ENCODE results near the gene ARL15.

The ARL15 gene

DNA sequence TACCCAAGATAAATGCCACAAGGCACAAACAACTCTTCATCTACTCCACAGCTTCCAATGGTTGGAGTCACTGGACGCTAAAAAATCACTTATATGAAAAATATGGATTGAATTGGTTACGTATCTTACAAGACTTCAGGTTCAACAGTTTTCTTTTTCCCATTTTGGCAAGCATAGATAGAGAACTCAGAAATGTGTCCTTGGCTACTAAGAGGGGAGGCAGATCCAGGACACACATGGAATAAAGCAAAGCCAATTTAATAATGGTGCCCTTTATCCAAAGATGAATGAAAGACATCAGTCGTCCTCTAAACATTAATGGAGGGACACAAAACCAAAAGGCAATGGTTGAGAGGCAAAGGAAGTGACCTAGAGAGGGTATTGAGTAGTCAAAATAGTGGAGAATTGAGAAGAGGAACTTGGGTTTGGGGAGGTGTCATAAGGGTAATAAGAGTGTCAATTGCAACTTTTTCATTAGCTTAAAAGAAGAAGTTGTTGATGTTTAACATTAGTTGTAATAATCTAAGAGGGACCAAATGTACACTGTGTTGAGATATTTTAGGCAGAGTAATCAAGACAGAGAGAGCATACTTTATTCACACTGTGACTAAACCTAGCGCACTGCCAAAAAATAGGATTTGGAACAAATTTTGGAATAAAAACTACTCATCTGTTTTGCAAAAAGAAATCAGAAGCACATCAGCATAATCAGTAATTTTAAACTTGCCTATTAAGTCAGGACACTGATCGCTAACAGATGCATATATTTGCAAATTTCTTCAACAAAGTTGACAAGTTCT, 308.2 kb downstream of the ARL15 start:
- Histone ChIP-seq H3K9me3 (ENCODE audit: control insufficient read depth in 2 of 2, low read length in 2 of 2) (no peaks in the 10 kb centered on the region), H3K27me3 (ENCODE audit: control insufficient read depth in 2 of 2, insufficient read depth in 2 of 2, low read length in 2 of 2) (no peaks in the 10 kb centered on the region), H3K4me3 (ENCODE audit: low read length in 2 of 2) (no peak overlapping the region), H3K9ac (ENCODE audit: low read depth in 1 of 2, low read length in 2 of 2) (no peak overlapping the region), H3K27ac (ENCODE audit: low read depth in 2 of 2, low read length in 2 of 2) (no peak overlapping the region), H3K4me1 (ENCODE audit: control insufficient read depth in 2 of 2, insufficient read depth in 2 of 2, low read length in 2 of 2) (no peaks in the 10 kb centered on the region), H3K36me3 (ENCODE audit: control insufficient read depth in 2 of 2, insufficient read depth in 2 of 2, low read length in 2 of 2) (no peaks in the 10 kb centered on the region)

DNA sequence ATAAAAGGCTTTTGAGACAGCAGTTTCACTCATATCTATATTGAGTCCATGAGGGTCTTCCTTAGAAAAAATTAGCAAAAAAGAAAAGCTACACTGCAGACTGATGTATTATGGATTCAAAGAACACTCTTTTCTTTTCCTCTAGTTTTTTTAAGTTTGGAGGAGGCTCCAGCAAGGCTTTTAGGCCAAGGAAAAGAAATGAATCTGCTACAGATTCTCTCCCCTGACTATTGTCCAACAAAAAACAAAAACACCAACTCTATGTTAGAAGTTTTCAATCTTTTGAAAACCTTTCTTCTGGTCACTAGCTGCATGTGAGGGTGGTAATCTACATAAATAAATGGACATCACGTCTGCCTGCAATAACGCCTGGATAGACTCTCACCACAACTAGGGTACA, 310.4 kb downstream of the ARL15 start:
- Histone ChIP-seq H3K9ac (ENCODE audit: low read depth in 1 of 2, low read length in 2 of 2) (no peak overlapping the region), H3K4me1 (ENCODE audit: control insufficient read depth in 2 of 2, insufficient read depth in 2 of 2, low read length in 2 of 2) (no peaks in the 10 kb centered on the region), H3K36me3 (ENCODE audit: control insufficient read depth in 2 of 2, insufficient read depth in 2 of 2, low read length in 2 of 2) (no peaks in the 10 kb centered on the region), H3K4me3 (ENCODE audit: low read length in 2 of 2) (no peak overlapping the region), H3K27me3 (ENCODE audit: control insufficient read depth in 2 of 2, insufficient read depth in 2 of 2, low read length in 2 of 2) (no peaks in the 10 kb centered on the region), H3K27ac (ENCODE audit: low read depth in 2 of 2, low read length in 2 of 2) (no peak overlapping the region), H3K9me3 (ENCODE audit: control insufficient read depth in 2 of 2, low read length in 2 of 2) (no peaks in the 10 kb centered on the region)

DNA sequence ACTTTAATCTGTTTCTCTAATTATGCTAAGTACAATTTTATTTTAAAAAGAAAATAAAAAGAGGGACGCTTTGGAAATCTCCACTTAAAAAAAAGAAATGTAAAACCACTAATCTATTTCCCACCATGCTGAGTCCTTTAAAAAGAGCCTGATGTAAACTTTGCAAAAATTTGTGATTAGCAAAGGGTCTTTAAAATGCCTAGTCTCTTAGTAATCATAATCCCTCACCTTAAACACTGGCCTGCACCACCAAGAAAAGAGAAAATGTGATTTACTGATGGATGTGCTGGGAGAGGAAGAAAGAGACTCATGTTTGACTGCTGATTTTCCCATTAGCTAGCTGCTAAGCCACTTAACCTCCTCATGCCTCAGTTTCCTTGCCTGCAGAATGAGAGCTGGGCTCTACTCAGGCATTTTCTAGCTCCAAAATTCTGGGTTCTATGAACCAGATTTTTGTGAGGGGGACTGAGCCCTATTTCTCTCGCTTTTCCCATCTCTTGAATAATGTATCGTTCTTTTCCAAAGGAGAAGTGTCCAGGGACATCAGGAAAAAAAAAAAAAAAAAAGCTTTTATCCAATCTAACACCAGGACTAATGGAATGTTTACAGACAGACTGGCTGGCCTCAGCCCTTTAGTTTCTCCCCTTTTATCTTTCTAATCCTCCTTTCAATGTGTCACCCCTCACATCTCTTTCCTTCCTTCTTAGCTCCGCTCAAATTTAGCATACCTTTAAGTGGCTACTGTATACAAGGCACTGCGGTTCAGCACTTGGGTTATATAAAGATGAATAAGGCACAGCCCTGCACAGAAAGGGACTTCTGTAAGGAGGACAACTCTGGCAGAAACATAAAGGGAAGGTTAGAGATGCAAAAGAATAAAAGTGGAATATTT, 312.4 kb downstream of the ARL15 start:
- Histone ChIP-seq H3K4me3 (ENCODE audit: low read length in 2 of 2) (no peak overlapping the region), H3K4me1 (ENCODE audit: control insufficient read depth in 2 of 2, insufficient read depth in 2 of 2, low read length in 2 of 2) (no peaks in the 10 kb centered on the region), H3K27me3 (ENCODE audit: control insufficient read depth in 2 of 2, insufficient read depth in 2 of 2, low read length in 2 of 2) (no peaks in the 10 kb centered on the region), H3K9me3 (ENCODE audit: control insufficient read depth in 2 of 2, low read length in 2 of 2) (no peaks in the 10 kb centered on the region), H3K36me3 (ENCODE audit: control insufficient read depth in 2 of 2, insufficient read depth in 2 of 2, low read length in 2 of 2) (no peaks in the 10 kb centered on the region), H3K27ac (ENCODE audit: low read depth in 2 of 2, low read length in 2 of 2) (no peak overlapping the region), H3K9ac (ENCODE audit: low read depth in 1 of 2, low read length in 2 of 2) (no peak overlapping the region)

DNA sequence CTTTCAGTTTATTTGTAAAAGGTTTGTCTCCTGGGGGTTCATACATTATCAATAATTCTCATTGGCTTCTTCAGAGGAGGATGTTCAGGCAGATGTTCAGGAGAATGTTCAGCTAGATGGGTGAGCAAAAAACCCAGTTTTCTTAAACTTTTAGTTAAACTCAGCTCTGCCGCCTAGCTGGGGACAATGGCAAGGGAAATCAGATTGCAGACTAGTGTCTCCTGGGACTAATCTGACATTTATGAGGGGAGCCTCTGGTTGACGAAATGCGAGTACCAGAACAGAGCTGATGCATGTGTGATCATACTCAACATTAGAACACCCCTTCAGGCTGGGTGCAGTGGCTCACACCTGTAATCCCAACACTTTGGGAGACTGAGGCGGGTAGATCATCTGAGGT, 314.4 kb downstream of the ARL15 start:
- no peak overlapping the region for H3K27ac ChIP-seq (ENCODE audit: low read depth in 2 of 2, low read length in 2 of 2)
- no peaks in the 10 kb centered on the region for H3K36me3 ChIP-seq (ENCODE audit: control insufficient read depth in 2 of 2, insufficient read depth in 2 of 2, low read length in 2 of 2)
- H3K4me1 ChIP-seq (ENCODE audit: control insufficient read depth in 2 of 2, insufficient read depth in 2 of 2, low read length in 2 of 2), result no peaks in the 10 kb centered on the region
- no peak overlapping the region for H3K9ac ChIP-seq (ENCODE audit: low read depth in 1 of 2, low read length in 2 of 2)
- no peaks in the 10 kb centered on the region for H3K9me3 ChIP-seq (ENCODE audit: control insufficient read depth in 2 of 2, low read length in 2 of 2)
- no peaks in the 10 kb centered on the region for H3K27me3 ChIP-seq (ENCODE audit: control insufficient read depth in 2 of 2, insufficient read depth in 2 of 2, low read length in 2 of 2)
- H3K4me3 ChIP-seq (ENCODE audit: low read length in 2 of 2), result no peak overlapping the region

DNA sequence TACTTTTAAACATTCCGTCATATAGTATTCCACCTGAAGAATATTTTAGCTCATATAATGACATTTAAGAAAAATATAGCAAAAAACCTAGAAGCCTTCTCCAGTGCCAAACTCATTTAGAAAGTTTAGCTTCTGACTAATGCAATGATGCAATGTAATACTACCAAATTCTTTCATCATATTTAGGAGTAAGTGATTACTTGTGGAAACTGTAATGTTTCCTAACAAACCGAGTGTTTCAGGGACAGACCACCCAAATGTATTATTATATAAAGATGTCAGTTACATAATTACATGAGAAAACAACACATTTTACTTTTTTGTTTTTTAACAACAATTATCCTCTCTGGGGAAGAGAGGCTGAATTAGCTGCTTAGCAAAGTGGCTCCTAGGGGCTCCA, 316.2 kb downstream of the ARL15 start:
- no peaks in the 10 kb centered on the region for H3K9me3 ChIP-seq (ENCODE audit: control insufficient read depth in 2 of 2, low read length in 2 of 2)
- no peaks in the 10 kb centered on the region for H3K4me1 ChIP-seq (ENCODE audit: control insufficient read depth in 2 of 2, insufficient read depth in 2 of 2, low read length in 2 of 2)
- no peak overlapping the region for H3K4me3 ChIP-seq (ENCODE audit: low read length in 2 of 2)
- no peak overlapping the region for H3K9ac ChIP-seq (ENCODE audit: low read depth in 1 of 2, low read length in 2 of 2)
- H3K27me3 ChIP-seq (ENCODE audit: control insufficient read depth in 2 of 2, insufficient read depth in 2 of 2, low read length in 2 of 2), result no peaks in the 10 kb centered on the region
- H3K36me3 ChIP-seq (ENCODE audit: control insufficient read depth in 2 of 2, insufficient read depth in 2 of 2, low read length in 2 of 2), result no peaks in the 10 kb centered on the region
- H3K27ac ChIP-seq (ENCODE audit: low read depth in 2 of 2, low read length in 2 of 2), result no peak overlapping the region

DNA sequence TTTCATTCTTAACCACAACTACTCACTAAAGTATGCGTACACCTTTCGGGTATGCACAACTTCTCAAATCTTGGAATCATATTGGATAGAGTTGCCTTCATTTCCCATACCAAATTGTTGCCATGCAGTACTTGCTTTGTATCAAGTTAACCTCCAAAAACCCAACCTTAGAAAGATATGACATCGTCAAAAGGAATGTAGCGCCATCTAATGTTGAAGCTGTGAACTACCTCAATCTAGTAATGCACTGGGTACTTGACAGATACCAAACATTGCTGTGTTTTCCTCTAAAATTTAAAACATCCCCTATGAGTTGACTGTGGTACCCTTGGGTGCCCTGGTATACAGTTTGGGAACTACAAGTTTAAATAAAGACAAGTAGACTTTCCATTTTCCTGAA, 318.4 kb downstream of the ARL15 start:
- Histone ChIP-seq H3K9me3 (ENCODE audit: control insufficient read depth in 2 of 2, low read length in 2 of 2) (no peaks in the 10 kb centered on the region), H3K27me3 (ENCODE audit: control insufficient read depth in 2 of 2, insufficient read depth in 2 of 2, low read length in 2 of 2) (no peaks in the 10 kb centered on the region)

DNA sequence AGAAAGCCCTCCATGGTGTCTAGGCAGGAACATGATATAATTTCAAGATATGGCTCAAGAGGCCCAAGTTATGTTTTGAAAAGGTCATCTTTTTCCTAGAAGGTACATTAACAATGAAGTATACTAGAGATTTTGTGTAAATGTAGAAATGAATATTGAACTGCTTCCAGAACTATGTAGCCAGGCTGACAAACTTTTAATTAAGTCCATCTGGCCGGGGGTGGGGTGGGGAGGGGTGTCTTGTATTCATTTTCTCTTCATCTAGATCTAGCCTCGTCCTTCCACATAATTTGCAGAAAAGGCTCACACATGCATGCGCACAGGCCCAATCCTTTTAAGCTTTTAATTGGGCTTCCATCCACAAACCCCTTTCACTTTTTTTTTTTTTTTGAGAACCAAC, 323.3 kb downstream of the ARL15 start:
- H3K27ac ChIP-seq (ENCODE audit: low read depth in 2 of 2, low read length in 2 of 2), result no peak overlapping the region
- no peak overlapping the region for H3K9ac ChIP-seq (ENCODE audit: low read depth in 1 of 2, low read length in 2 of 2)
- H3K9me3 ChIP-seq (ENCODE audit: control insufficient read depth in 2 of 2, low read length in 2 of 2), result no peaks in the 10 kb centered on the region
- no peak overlapping the region for H3K4me3 ChIP-seq (ENCODE audit: low read length in 2 of 2)
- H3K4me1 ChIP-seq (ENCODE audit: control insufficient read depth in 2 of 2, insufficient read depth in 2 of 2, low read length in 2 of 2), result no peaks in the 10 kb centered on the region
- H3K27me3 ChIP-seq (ENCODE audit: control insufficient read depth in 2 of 2, insufficient read depth in 2 of 2, low read length in 2 of 2), result no peaks in the 10 kb centered on the region
- no peaks in the 10 kb centered on the region for H3K36me3 ChIP-seq (ENCODE audit: control insufficient read depth in 2 of 2, insufficient read depth in 2 of 2, low read length in 2 of 2)

More for the DNA sequence above, 318.4 kb downstream of the ARL15 start:
- no peaks in the 10 kb centered on the region for H3K36me3 ChIP-seq (ENCODE audit: control insufficient read depth in 2 of 2, insufficient read depth in 2 of 2, low read length in 2 of 2)
- H3K9ac ChIP-seq (ENCODE audit: low read depth in 1 of 2, low read length in 2 of 2), result no peak overlapping the region
- no peaks in the 10 kb centered on the region for H3K4me1 ChIP-seq (ENCODE audit: control insufficient read depth in 2 of 2, insufficient read depth in 2 of 2, low read length in 2 of 2)
- H3K27ac ChIP-seq (ENCODE audit: low read depth in 2 of 2, low read length in 2 of 2), result no peak overlapping the region
- no peak overlapping the region for H3K4me3 ChIP-seq (ENCODE audit: low read length in 2 of 2)

DNA sequence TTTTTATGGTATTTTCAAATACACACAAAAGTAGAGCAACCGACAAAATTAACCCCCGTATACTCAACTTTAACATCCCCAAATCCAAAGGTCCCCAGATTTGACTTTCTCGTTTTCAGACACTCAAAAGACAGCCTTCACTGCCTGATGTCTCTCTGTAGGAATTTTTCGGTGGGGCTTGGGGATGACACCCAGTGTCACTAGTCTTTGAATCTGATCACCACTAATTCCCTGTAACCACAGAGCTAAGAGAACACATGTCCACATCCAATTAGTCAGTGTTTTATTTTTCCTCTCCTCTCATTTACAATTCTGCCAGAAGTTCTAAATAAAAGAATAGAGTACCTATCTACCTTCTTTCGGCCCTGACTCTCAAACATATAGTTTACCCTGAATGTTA, 324.6 kb downstream of the ARL15 start:
- H3K27ac ChIP-seq (ENCODE audit: low read depth in 2 of 2, low read length in 2 of 2), result no peak overlapping the region
- no peaks in the 10 kb centered on the region for H3K27me3 ChIP-seq (ENCODE audit: control insufficient read depth in 2 of 2, insufficient read depth in 2 of 2, low read length in 2 of 2)
- H3K4me3 ChIP-seq (ENCODE audit: low read length in 2 of 2), result no peak overlapping the region
- no peaks in the 10 kb centered on the region for H3K36me3 ChIP-seq (ENCODE audit: control insufficient read depth in 2 of 2, insufficient read depth in 2 of 2, low read length in 2 of 2)
- H3K9ac ChIP-seq (ENCODE audit: low read depth in 1 of 2, low read length in 2 of 2), result no peak overlapping the region
- no peaks in the 10 kb centered on the region for H3K9me3 ChIP-seq (ENCODE audit: control insufficient read depth in 2 of 2, low read length in 2 of 2)
- no peaks in the 10 kb centered on the region for H3K4me1 ChIP-seq (ENCODE audit: control insufficient read depth in 2 of 2, insufficient read depth in 2 of 2, low read length in 2 of 2)

DNA sequence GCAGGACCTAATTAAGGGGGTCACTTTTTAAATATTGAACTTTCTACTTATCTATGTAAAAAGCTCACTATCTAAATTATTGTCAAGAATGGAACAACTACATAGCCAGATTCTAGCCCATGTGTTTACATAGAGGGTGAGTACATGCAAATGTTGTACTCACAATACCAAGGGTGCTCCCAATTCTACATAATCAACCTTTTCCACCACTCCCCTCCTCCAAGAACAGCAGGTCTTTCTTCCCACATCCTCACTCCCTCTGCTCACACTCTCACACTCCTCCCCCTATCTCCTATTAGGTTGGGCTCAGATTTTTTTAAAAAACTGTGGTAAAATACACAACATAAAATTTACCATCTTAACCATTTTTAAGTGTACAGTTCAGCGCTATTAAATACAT, 325.4 kb downstream of the ARL15 start:
- Histone ChIP-seq H3K27me3 (ENCODE audit: control insufficient read depth in 2 of 2, insufficient read depth in 2 of 2, low read length in 2 of 2) (no peaks in the 10 kb centered on the region), H3K4me1 (ENCODE audit: control insufficient read depth in 2 of 2, insufficient read depth in 2 of 2, low read length in 2 of 2) (no peaks in the 10 kb centered on the region), H3K36me3 (ENCODE audit: control insufficient read depth in 2 of 2, insufficient read depth in 2 of 2, low read length in 2 of 2) (no peaks in the 10 kb centered on the region), H3K4me3 (ENCODE audit: low read length in 2 of 2) (no peak overlapping the region), H3K9ac (ENCODE audit: low read depth in 1 of 2, low read length in 2 of 2) (no peak overlapping the region), H3K27ac (ENCODE audit: low read depth in 2 of 2, low read length in 2 of 2) (no peak overlapping the region), H3K9me3 (ENCODE audit: control insufficient read depth in 2 of 2, low read length in 2 of 2) (no peaks in the 10 kb centered on the region)
